Ectodermal cell (in vitro differentiated cells): ENCODE results near the gene C17orf100.

Experiments
- H3K27ac ChIP-seq: 2 replicates; pipeline ENCODE4 v1.7.0; 2013; ENCODE audit warnings: mild to moderate bottlenecking, low read depth, low read length; ENCODE audit not compliant: insufficient read depth, poor library complexity, severe bottlenecking
- H3K27me3 ChIP-seq: 2 replicates; pipeline ENCODE4 v1.7.0; 2013; ENCODE audit warnings: mild to moderate bottlenecking, low read length; ENCODE audit not compliant: insufficient read depth, control insufficient read depth, poor library complexity, severe bottlenecking
- H3K36me3 ChIP-seq: one replicate; pipeline ENCODE4 v1.7.0; 2013; ENCODE audit warnings: low read length; ENCODE audit not compliant: control insufficient read depth, insufficient read depth
- H3K4me1 ChIP-seq: one replicate; pipeline ENCODE4 v1.7.0; 2013; ENCODE audit warnings: low read length; ENCODE audit not compliant: control insufficient read depth, insufficient read depth
- H3K4me3 ChIP-seq: 2 replicates; pipeline ENCODE4 v1.7.0; 2013; ENCODE audit warnings: low read depth, low read length, control low read depth; ENCODE audit not compliant: insufficient read depth
- H3K9me3 ChIP-seq: 2 replicates; pipeline ENCODE4 v1.7.0; 2013; ENCODE audit warnings: mild to moderate bottlenecking, low read length, moderate library complexity; ENCODE audit not compliant: control insufficient read depth
- WGBS, 2 experiments: methylation state at CpG; one replicate each; pipeline ENCODE4 v1.1.7; 2013; ENCODE audit warnings: missing lambda C conversion rate in 2 of 2; 5-methylcytosine and 5-hydroxymethylcytosine counted together

C17orf100 gene

DNA sequence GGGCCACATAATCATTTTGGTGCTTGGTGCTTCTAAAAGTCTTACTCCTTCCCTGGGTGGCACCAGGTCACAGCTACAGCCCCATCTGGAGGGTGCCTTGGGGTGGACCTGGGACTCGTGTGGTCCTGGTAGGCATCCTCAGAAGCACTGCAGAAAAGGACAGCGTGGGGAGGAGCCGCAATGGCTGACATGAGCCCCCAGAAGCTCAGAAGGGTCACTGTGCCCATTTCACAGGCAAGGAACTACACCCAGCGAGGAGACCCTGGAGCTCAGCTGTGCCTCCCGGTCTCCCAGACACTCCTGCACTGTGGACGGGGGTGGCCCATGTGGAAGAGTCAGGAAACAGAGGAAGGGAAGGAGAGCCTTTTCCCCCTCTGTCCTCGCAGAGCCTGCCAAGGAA lies 26.4 kb downstream of the C17orf100 start:
- Histone ChIP-seq H3K27ac (no peak overlapping the region), H3K9me3 (no peaks in the 10 kb centered on the region), H3K27me3 (no peaks in the 10 kb centered on the region), H3K36me3 (no peaks in the 10 kb centered on the region), H3K4me1 (no peaks in the 10 kb centered on the region), H3K4me3 (no peak overlapping the region)
- WGBS, 2 experiments = 95 to 96% methylated on average over 6 of the region's 7 CpGs

DNA sequence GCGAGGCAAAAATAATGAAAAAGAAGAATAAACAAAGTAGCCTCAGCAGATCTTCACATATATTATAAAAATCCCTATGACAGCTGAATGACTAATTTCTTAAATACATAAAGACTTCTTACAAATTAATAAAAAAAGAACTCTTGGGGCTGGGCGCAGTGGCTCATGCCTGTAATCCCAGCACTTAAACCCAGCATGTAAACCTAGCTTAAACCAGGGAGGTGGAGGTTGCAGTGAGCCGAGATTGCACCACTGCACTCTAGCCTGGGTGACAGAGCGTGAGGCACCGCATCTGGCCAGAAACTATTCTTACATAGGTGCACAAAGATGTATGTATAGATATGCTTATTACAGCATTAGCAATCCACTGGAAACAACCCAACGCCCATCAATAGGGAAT lies 27.7 kb downstream of the C17orf100 start:
- no peaks in the 10 kb centered on the region for H3K36me3 ChIP-seq
- WGBS, 2 experiments = 83 to 96% methylated on average over 3 to 5 of the region's 6 CpGs
- H3K4me1 ChIP-seq = peaks cover under 1% of the 10 kb centered on the region
- no peaks in the 10 kb centered on the region for H3K27me3 ChIP-seq
- no peak overlapping the region for H3K27ac ChIP-seq
- no peaks in the 10 kb centered on the region for H3K9me3 ChIP-seq
- H3K4me3 ChIP-seq = no peak overlapping the region

DNA sequence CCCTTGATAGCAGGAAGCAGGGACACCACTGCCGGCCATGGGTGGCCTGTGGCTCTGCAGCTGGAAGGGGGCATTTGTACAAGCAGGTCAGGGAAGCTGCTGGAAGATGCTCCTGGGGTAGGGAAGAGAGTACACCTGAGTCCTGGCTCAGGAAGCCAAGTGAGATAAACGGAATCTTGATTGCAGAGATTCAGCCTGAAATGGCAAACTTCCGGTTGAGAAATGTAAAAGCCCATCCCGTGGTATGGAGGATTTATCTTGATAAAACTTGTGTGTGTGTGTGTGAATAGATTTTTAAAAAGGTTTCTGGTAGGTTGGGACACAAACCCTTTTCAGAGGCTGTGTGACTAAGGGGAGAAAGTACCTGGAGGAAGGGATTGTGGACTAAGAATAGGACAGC lies 29.6 kb downstream of the C17orf100 start:
- Histone ChIP-seq H3K4me1 (peaks cover 6% of the 10 kb centered on the region), H3K4me3 (no peak overlapping the region), H3K36me3 (no peaks in the 10 kb centered on the region), H3K27me3 (no peaks in the 10 kb centered on the region), H3K27ac (no peak overlapping the region), H3K9me3 (no peaks in the 10 kb centered on the region)
- 85 to 91% methylated on average over 4 of the region's 4 CpGs for WGBS, 2 experiments

- WGBS, 2 experiments = 89 to 92% methylated on average over 5 of the region's 5 CpGs
- H3K9me3 ChIP-seq = no peaks in the 10 kb centered on the region
- H3K4me1 ChIP-seq = peaks cover 6% of the 10 kb centered on the region
- no peaks in the 10 kb centered on the region for H3K36me3 ChIP-seq
- H3K4me3 ChIP-seq = no peak overlapping the region
- H3K27me3 ChIP-seq = no peaks in the 10 kb centered on the region
- H3K27ac ChIP-seq = no peak overlapping the region
Measured at GRCh38 chr17:6681671-6682070, 30.1 kb downstream of the C17orf100 start.

DNA sequence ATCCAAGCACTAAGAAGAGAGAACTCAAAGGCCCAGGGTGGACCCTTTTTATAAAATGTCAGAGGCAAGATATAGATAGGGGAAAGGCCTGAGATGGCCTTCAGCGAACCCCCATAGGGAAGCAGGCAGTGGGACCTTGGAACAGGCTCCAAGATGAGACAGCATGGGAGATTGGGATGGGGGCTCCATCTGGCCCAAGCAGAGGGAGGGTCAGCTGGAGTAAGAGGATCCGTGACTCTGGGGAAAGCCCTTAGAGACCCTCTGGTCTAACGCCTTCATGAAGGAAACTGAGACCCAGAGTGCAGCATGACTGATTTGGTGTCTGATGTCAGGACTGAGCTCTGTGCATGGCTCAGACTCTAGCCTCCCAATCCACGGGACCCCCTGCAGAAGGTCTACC lies 30.8 kb downstream of the C17orf100 start:
- H3K27me3 ChIP-seq = no peaks in the 10 kb centered on the region
- 93 to 96% methylated on average over 4 of the region's 4 CpGs for WGBS, 2 experiments

GRCh38 chr17:6683081-6683684 lies 31.6 kb downstream of the C17orf100 start:
- no peaks in the 10 kb centered on the region for H3K9me3 ChIP-seq
- H3K27me3 ChIP-seq = no peaks in the 10 kb centered on the region
- peaks cover 6% of the 10 kb centered on the region for H3K4me1 ChIP-seq
- H3K27ac ChIP-seq = no peak overlapping the region
- 97 to 98% methylated on average over 3 of the region's 3 CpGs for WGBS, 2 experiments
- H3K4me3 ChIP-seq = no peak overlapping the region
- H3K36me3 ChIP-seq = no peaks in the 10 kb centered on the region

More for the DNA sequence above, 30.8 kb downstream of the C17orf100 start:
- Histone ChIP-seq H3K27ac (no peak overlapping the region), H3K4me3 (no peak overlapping the region), H3K36me3 (no peaks in the 10 kb centered on the region), H3K4me1 (peaks cover 6% of the 10 kb centered on the region), H3K9me3 (no peaks in the 10 kb centered on the region)

DNA sequence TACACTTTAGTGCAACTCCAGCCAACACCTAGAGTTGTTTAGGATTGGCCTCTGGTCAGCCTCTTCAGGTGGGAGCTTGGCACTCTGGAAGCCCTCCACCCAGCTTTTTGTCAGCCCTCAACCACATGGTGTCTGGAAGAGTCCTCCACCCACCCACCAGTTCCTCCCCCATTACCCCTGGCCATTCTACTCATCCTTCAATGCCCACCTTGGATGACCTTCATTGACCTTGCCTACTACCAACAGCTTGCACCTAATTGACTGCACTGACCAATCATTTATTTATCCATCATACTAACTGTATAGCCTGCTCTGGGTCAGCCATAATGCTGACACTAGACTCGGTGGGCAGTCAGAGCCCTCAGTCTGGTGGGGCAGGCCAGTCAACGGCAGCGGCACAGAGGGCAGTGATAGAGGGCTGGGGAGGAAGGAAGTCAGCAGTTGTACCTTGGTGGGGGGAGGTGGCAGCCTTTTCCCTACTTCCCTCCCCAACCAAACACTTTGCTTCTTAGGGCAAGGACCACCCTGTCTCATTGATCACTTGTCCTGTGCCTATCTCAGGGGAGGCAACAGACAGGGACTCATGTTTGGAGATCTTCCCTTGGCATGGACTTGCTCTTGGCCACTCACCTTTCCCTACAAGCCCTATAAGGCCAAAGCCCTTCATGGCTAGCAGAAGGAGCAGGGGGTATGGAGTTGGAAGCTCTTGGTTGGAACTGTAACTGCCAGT lies 32.3 kb downstream of the C17orf100 start:
- Histone ChIP-seq H3K36me3 (no peaks in the 10 kb centered on the region), H3K27ac (no peak overlapping the region), H3K4me3 (no peak overlapping the region), H3K27me3 (no peaks in the 10 kb centered on the region), H3K9me3 (no peaks in the 10 kb centered on the region), H3K4me1 (peaks cover 6% of the 10 kb centered on the region)
- WGBS, 2 experiments = 98% methylated on average over 3 of the region's 3 CpGs

- Histone ChIP-seq H3K9me3 (no peaks in the 10 kb centered on the region), H3K36me3 (no peaks in the 10 kb centered on the region), H3K4me3 (no peak overlapping the region), H3K27me3 (no peaks in the 10 kb centered on the region), H3K27ac (no peak overlapping the region), H3K4me1 (peaks cover 6% of the 10 kb centered on the region)
- WGBS, 2 experiments = 76 to 80% methylated on average over 7 of the region's 7 CpGs
Measured at GRCh38 chr17:6684460-6684783, 32.9 kb downstream of the C17orf100 start.

GRCh38 chr17:6684881-6685767 lies 33.6 kb downstream of the C17orf100 start:
- Histone ChIP-seq H3K27me3 (no peaks in the 10 kb centered on the region), H3K4me3 (no peak overlapping the region), H3K4me1 (peaks cover 6% of the 10 kb centered on the region), H3K36me3 (no peaks in the 10 kb centered on the region), H3K27ac (no peak overlapping the region), H3K9me3 (no peaks in the 10 kb centered on the region)
- WGBS, 2 experiments = 92% methylated on average over 14 of the region's 14 CpGs

GRCh38 chr17:6686026-6686425 lies 34.5 kb downstream of the C17orf100 start:
- no peaks in the 10 kb centered on the region for H3K36me3 ChIP-seq

More at GRCh38 chr17:6686026-6686425, 34.5 kb downstream of the C17orf100 start:
- no peak overlapping the region for H3K4me3 ChIP-seq
- H3K9me3 ChIP-seq = no peaks in the 10 kb centered on the region
- no peak overlapping the region for H3K27ac ChIP-seq
- H3K27me3 ChIP-seq = no peaks in the 10 kb centered on the region
- H3K4me1 ChIP-seq = peaks cover 6% of the 10 kb centered on the region
- WGBS, 2 experiments = 88 to 91% methylated on average over 4 of the region's 4 CpGs
